ENCODE data around the gene F2R. TPM values are rescaled to one million over a fixed set of nuclear protein-coding genes. Genes with fewer than 3 reads are reported as not detected.
A peak's percentile ranks its signal among the peaks of the same experiment; 100 is the strongest.

F2R gene
- total RNA-seq, 4 donors from 2014 or later: 9.4 to 38.7 (median 16.7) TPM

- H3K4me3 ChIP-seq: no peak overlapping the region
- H3K36me3 ChIP-seq: no peaks in the 10 kb centered on the region
- DNase-seq: no peak
- no peaks in the 10 kb centered on the region for H3K9me3 ChIP-seq
- H3K27ac ChIP-seq: peak overlapping the region in 1 of 2 donors; percentile 54
- H3K4me1 ChIP-seq: no peaks in the 10 kb centered on the region
- H3K27me3 ChIP-seq: no peaks in the 10 kb centered on the region
- intact Hi-C loops (cut with DNase I; ENCODE audit: low total_unique reads): no loop called here
- no peak for TF ChIP-seq CTCF (IDR thresholded peaks at IDR 0.05)
- no peak for TF ChIP-seq POLR2A (IDR thresholded peaks at IDR 0.05)
These were observed 24.3 kb upstream of the F2R start for GRCh38 chr5:76691467-76692273.

- no peak for DNase-seq
- no peaks in the 10 kb centered on the region for H3K27me3 ChIP-seq
- H3K4me1 ChIP-seq: no peaks in the 10 kb centered on the region
- H3K9me3 ChIP-seq: no peaks in the 10 kb centered on the region
- no peaks in the 10 kb centered on the region for H3K36me3 ChIP-seq
- no peak overlapping the region for H3K4me3 ChIP-seq
- intact Hi-C loops (cut with DNase I; ENCODE audit: low total_unique reads): no loop called here
- TF ChIP-seq POLR2A (IDR thresholded peaks at IDR 0.05) (no peak), CTCF (IDR thresholded peaks at IDR 0.05) (no peak)
- peak overlapping the region in 1 of 2 donors; percentile 36 for H3K27ac ChIP-seq
These were observed 23.7 kb upstream of the F2R start for GRCh38 chr5:76692274-76692540.

- Histone ChIP-seq H3K36me3 (no peaks in the 10 kb centered on the region), H3K4me1 (no peaks in the 10 kb centered on the region), H3K4me3 (no peak overlapping the region), H3K27me3 (no peaks in the 10 kb centered on the region), H3K27ac (no peak overlapping the region), H3K9me3 (no peaks in the 10 kb centered on the region)
- intact Hi-C loops (cut with DNase I; ENCODE audit: low total_unique reads): no loop called here
- no peak for DNase-seq
- no peak for TF ChIP-seq POLR2A (IDR thresholded peaks at IDR 0.05)
- TF ChIP-seq CTCF (IDR thresholded peaks at IDR 0.05): no peak
These were observed 23.3 kb upstream of the F2R start for GRCh38 chr5:76692651-76693050.

GRCh38 chr5:76693141-76693540 is 22.8 kb upstream of the F2R start:
- Histone ChIP-seq H3K36me3 (no peaks in the 10 kb centered on the region), H3K4me1 (no peaks in the 10 kb centered on the region), H3K27me3 (no peaks in the 10 kb centered on the region), H3K27ac (no peak overlapping the region), H3K4me3 (no peak overlapping the region), H3K9me3 (no peaks in the 10 kb centered on the region)
- DNase-seq: no peak
- intact Hi-C loops (cut with DNase I; ENCODE audit: low total_unique reads): no loop called here
- no peak for TF ChIP-seq CTCF (IDR thresholded peaks at IDR 0.05)
- TF ChIP-seq POLR2A (IDR thresholded peaks at IDR 0.05): no peak

GRCh38 chr5:76694317-76694716 is 21.6 kb upstream of the F2R start:
- no peaks in the 10 kb centered on the region for H3K9me3 ChIP-seq
- DNase-seq: no peak
- H3K4me3 ChIP-seq: no peak overlapping the region
- no peaks in the 10 kb centered on the region for H3K27me3 ChIP-seq
- TF ChIP-seq POLR2A (IDR thresholded peaks at IDR 0.05) (no peak), CTCF (IDR thresholded peaks at IDR 0.05) (no peak)
- H3K27ac ChIP-seq: no peak overlapping the region
- intact Hi-C loops (cut with DNase I; ENCODE audit: low total_unique reads): no loop called here
- H3K4me1 ChIP-seq: no peaks in the 10 kb centered on the region
- H3K36me3 ChIP-seq: no peaks in the 10 kb centered on the region
